H1 (cell line): ENCODE measurements around the gene TMEM164. TPM values are rescaled to one million over a fixed set of nuclear protein-coding genes. Genes with fewer than 3 reads are reported as not detected.

Experiments used
- CTCF ChIA-PET: fragments of 300-600 bp; sonication (Branson Sonifier 250); formaldehyde crosslinking; loops from one replicate; lab custom pipeline; 2021; ENCODE audit not compliant: partially characterized antibody; lab: Charles Lee
- POLR2A ChIA-PET: fragments of 300-600 bp; sonication (Branson Sonifier 250); formaldehyde crosslinking; loops from one replicate; lab custom pipeline; 2021; ENCODE audit warnings: inconsistent platforms; ENCODE audit not compliant: partially characterized antibody; lab: Charles Lee
- DNase-seq, 2 experiments: peaks; one replicate each; pipeline versions ENCODE4 v3.0.0 to v3.0.0-alpha.2; 2010 to 2022; ENCODE audit warnings: low spot score in 2 of 2, low read depth in 1 of 2, mixed read lengths in 1 of 2
- FAIRE-seq: peaks from 2 replicates; lab custom pipeline; 2011; peaks lifted over from hg19 to GRCh38; lab: Jason Lieb, UNC
- H2AFZ ChIP-seq: 2 replicates; pipeline ENCODE4 v1.8.1; 2012; ENCODE audit warnings: low read length, inconsistent platforms
- H2AK5ac ChIP-seq: 2 replicates; pipeline ENCODE4 v1.6.1; 2013; ENCODE audit warnings: low read depth, low read length
- H2BK120ac ChIP-seq: replicated peaks from 2 replicates; pipeline ENCODE3; 2013; ENCODE audit warnings: low read depth, low read length, inconsistent platforms
- H2BK12ac ChIP-seq: 2 replicates; pipeline ENCODE4 v1.6.1; 2013; ENCODE audit warnings: low read depth, low read length
- H2BK15ac ChIP-seq: 2 replicates; pipeline ENCODE4 v1.6.1; 2013; ENCODE audit warnings: low read length
- H2BK20ac ChIP-seq: 2 replicates; pipeline ENCODE4 v1.6.1; 2013; ENCODE audit warnings: low read length
- H2BK5ac ChIP-seq: 2 replicates; pipeline ENCODE4 v1.6.1; 2013; ENCODE audit warnings: low read depth, low read length
- H3K14ac ChIP-seq: 2 replicates; pipeline ENCODE4 v1.6.1; 2013; ENCODE audit warnings: inconsistent platforms; ENCODE audit not compliant: insufficient read length
- H3K18ac ChIP-seq: 2 replicates; pipeline ENCODE4 v1.6.1; 2013; ENCODE audit warnings: low read length; ENCODE audit errors: extremely low read depth
- H3K23ac ChIP-seq: 2 replicates; pipeline ENCODE4 v1.6.1; 2013; ENCODE audit warnings: inconsistent platforms; ENCODE audit not compliant: insufficient read length
- H3K23me2 ChIP-seq: 2 replicates; pipeline ENCODE4 v1.6.1; 2013; ENCODE audit warnings: low read depth, low read length
- H3K27ac ChIP-seq: 2 replicates; pipeline ENCODE4 v1.6.1; 2011; ENCODE audit warnings: low read depth, low read length, inconsistent platforms
- H3K27me3 ChIP-seq, 4 experiments: replicated peaks in 1 of 4; 1 replicate in 1 of 4; 2 replicates in 3 of 4; pipeline versions ENCODE4 v1.6.1 to v1.8.1; 2011 to 2013; ENCODE audit warnings: low read length in 3 of 4, mild to moderate bottlenecking in 3 of 4, inconsistent platforms in 2 of 4, mixed read lengths in 2 of 4, moderate library complexity in 1 of 4; ENCODE audit not compliant: control insufficient read depth in 3 of 4, insufficient read depth in 3 of 4; ENCODE audit errors: extremely low read depth in 1 of 4
- H3K36me3 ChIP-seq, 4 experiments: 2 replicates each; pipeline versions ENCODE4 v1.6.1 to v1.8.1; 2011 to 2013; ENCODE audit warnings: mild to moderate bottlenecking in 4 of 4, low read length in 3 of 4, moderate library complexity in 2 of 4, control low read depth in 1 of 4, inconsistent platforms in 1 of 4; ENCODE audit not compliant: insufficient read depth in 4 of 4, control insufficient read depth in 2 of 4
- H3K4ac ChIP-seq: replicated peaks from 2 replicates; pipeline ENCODE3; 2013; ENCODE audit warnings: low read length, low read depth, mixed read lengths, inconsistent platforms; ENCODE audit not compliant: insufficient read length
- H3K4me1 ChIP-seq, 4 experiments: replicated peaks in 1 of 4; 1 replicate in 1 of 4; 2 replicates in 3 of 4; pipeline versions ENCODE4 v1.6.1 to v1.8.1; 2011 to 2013; ENCODE audit warnings: low read length in 3 of 4, inconsistent platforms in 2 of 4, mixed read lengths in 1 of 4; ENCODE audit not compliant: insufficient read depth in 4 of 4, control insufficient read depth in 3 of 4
- H3K4me2 ChIP-seq, 2 experiments: 2 replicates each; pipeline versions ENCODE4 v1.6.1 to v1.8.1; 2011 to 2013; ENCODE audit warnings: low read depth in 2 of 2, low read length in 2 of 2, control low read depth in 1 of 2, inconsistent platforms in 1 of 2, mild to moderate bottlenecking in 1 of 2; ENCODE audit not compliant: insufficient read depth in 1 of 2
- H3K4me3 ChIP-seq, 4 experiments: fragments of 200-600, 300-600 bp in 1 of 4; sonication (generic), shearing (Covaris generic), sonication (Bioruptor Twin) in 1 of 4; 2 replicates each; pipeline versions ENCODE4 v1.5.1 to v1.8.1; 2011 to 2016; ENCODE audit warnings: low read length in 4 of 4, low read depth in 3 of 4, control low read depth in 2 of 4, inconsistent platforms in 2 of 4, mild to moderate bottlenecking in 2 of 4, mixed read lengths in 1 of 4, moderate library complexity in 1 of 4; ENCODE audit not compliant: insufficient read depth in 2 of 4; ENCODE audit errors: extremely low read depth in 1 of 4
- H3K56ac ChIP-seq: replicated peaks from 2 replicates; pipeline ENCODE3; 2013; ENCODE audit warnings: low read depth, mild to moderate bottlenecking, mixed read lengths, low read length, inconsistent platforms; ENCODE audit not compliant: insufficient read length
- H3K79me1 ChIP-seq: 2 replicates; pipeline ENCODE4 v1.6.1; 2013; ENCODE audit warnings: low read depth, low read length, control low read depth
- H3K79me2 ChIP-seq, 2 experiments: 2 replicates each; pipeline versions ENCODE4 v1.6.1 to v1.8.1; 2012 to 2013; ENCODE audit warnings: low read length in 2 of 2, mild to moderate bottlenecking in 2 of 2, inconsistent platforms in 1 of 2; ENCODE audit not compliant: insufficient read depth in 2 of 2, control insufficient read depth in 1 of 2
- H3K9ac ChIP-seq, 4 experiments: replicated peaks in 1 of 4; 1 replicate in 1 of 4; 2 replicates in 3 of 4; pipeline versions ENCODE4 v1.6.1 to v1.8.1; 2011 to 2013; ENCODE audit warnings: low read depth in 3 of 4, low read length in 3 of 4, control low read depth in 2 of 4, mild to moderate bottlenecking in 2 of 4, moderate library complexity in 2 of 4, inconsistent platforms in 1 of 4; ENCODE audit errors: extremely low read depth in 1 of 4
- H3K9me3 ChIP-seq, 2 experiments: 2 replicates each; pipeline versions ENCODE4 v1.6.1 to v1.8.1; 2012 to 2013; ENCODE audit warnings: mild to moderate bottlenecking in 2 of 2, moderate library complexity in 2 of 2, control low read depth in 1 of 2, inconsistent platforms in 1 of 2, low read depth in 1 of 2, low read length in 1 of 2, mixed read lengths in 1 of 2; ENCODE audit not compliant: insufficient read depth in 2 of 2
- H4K20me1 ChIP-seq, 2 experiments: replicated peaks in 1 of 2; 2 replicates each; pipeline versions ENCODE3 to v1.8.1; 2011 to 2013; ENCODE audit warnings: inconsistent platforms in 2 of 2, low read length in 2 of 2, mild to moderate bottlenecking in 1 of 2; ENCODE audit not compliant: insufficient read depth in 2 of 2, control insufficient read depth in 1 of 2
- H4K5ac ChIP-seq: 2 replicates; pipeline ENCODE4 v1.6.1; 2013; ENCODE audit warnings: low read length, low read depth, mixed read lengths, inconsistent platforms; ENCODE audit not compliant: insufficient read length
- H4K8ac ChIP-seq: 2 replicates; pipeline ENCODE4 v1.8.0; 2013; ENCODE audit warnings: mild to moderate bottlenecking, moderate library complexity, low read length, inconsistent platforms; ENCODE audit not compliant: insufficient read depth; ENCODE audit errors: extremely low read depth
- H4K91ac ChIP-seq: replicated peaks from 2 replicates; pipeline ENCODE3; 2013; ENCODE audit warnings: low read length, mixed read lengths, inconsistent platforms; ENCODE audit not compliant: insufficient read length
- BRCA1 ChIP-seq: IDR thresholded peaks from 2 replicates; pipeline ENCODE4 v1.6.1; 2012; ENCODE audit warnings: low read depth, low read length, improper control_type of control experiment
- HDAC6 ChIP-seq: IDR thresholded peaks from one replicate; pipeline ENCODE4 v1.7.1; 2012; ENCODE audit warnings: low read depth, mild to moderate bottlenecking, inconsistent platforms, low read length, moderate library complexity
- POU5F1 ChIP-seq: IDR thresholded peaks from 2 replicates; pipeline ENCODE4 v1.6.1; 2011; ENCODE audit warnings: low read depth, mild to moderate bottlenecking, low read length, moderate library complexity
- TEAD4 ChIP-seq: IDR thresholded peaks from 2 replicates; pipeline ENCODE4 v1.6.1; 2012; ENCODE audit warnings: low read depth, low read length, inconsistent platforms, mixed read lengths
- WGBS, 2 experiments: shearing (Covaris generic) in 1 of 2; methylation state at CpG; one replicate each; pipeline versions ENCODE4 v1.1.6 to v1.1.7; 2013 to 2015; ENCODE audit warnings: low lambda C conversion rate in 2 of 2, mixed read lengths in 2 of 2, inconsistent platforms in 1 of 2, low coverage in 1 of 2, missing lambda C conversion rate in 1 of 2; ENCODE audit not compliant: insufficient replicate concordance in 2 of 2, insufficient coverage in 1 of 2, insufficient read length in 1 of 2; ENCODE audit errors: extremely low coverage in 1 of 2, missing lambda C conversion rate in 1 of 2; 5-methylcytosine and 5-hydroxymethylcytosine counted together
- polyA plus RNA-seq, 7 experiments: library from polyadenylated mRNA; depleted of rRNA in 3 of 7; stranded (reverse) in 5 of 7; unstranded in 2 of 7; fragments of >200 nt in 5 of 7; fragments of 200-250 nt in 2 of 7; gene quantifications; 1 replicate in 5 of 7; 2 replicates in 1 of 7; 4 replicates in 1 of 7; pipeline versions ENCODE4 v1.2.1 to v1.2.3, GENCODE V29; 2011 to 2013; ENCODE audit warnings: missing spikeins in 2 of 7, mixed read lengths in 2 of 7
- total RNA-seq: library from RNA; stranded (reverse); fragmentation: NEBNext Ultra II Directional; extraction: Animal tissue kit (Norgen Biotek cat#: 25700); gene quantifications from 2 replicates; pipeline ENCODE4 v1.2.1, GENCODE V29; 2021

Gene TMEM164
- total and polyA plus RNA-seq, 2 of the 8 experiments (the other 6 are each of a cell fraction or from before 2014, with no cell fraction given): 7.3 to 14.8 TPM

GRCh38 chrX:110026099-110026844 lies 23.4 kb downstream of the TMEM164 start:
- Histone ChIP-seq H3K9ac (no peak overlapping the region), H3K9me3 (no peaks in the 10 kb centered on the region)
- CTCF ChIA-PET: interaction anchor here (1.0 to 1.3 kb wide), 4 partner anchors 9 to 120 kb away, joined by 3 to 4 read pairs (median 4); no protein-coding TSS in a partner anchor
- TF ChIP-seq POU5F1 (0 out of 2 replicates have a peak, but pooled peaks have one; percentile 45), BRCA1 (no peak), HDAC6 (no peak), TEAD4 (0 out of 2 replicates have a peak, but pooled peaks have one; percentile 9)
- TF ChIP-seq, all 59 proteins: peak for 2
- Histone ChIP-seq H3K4me2 (peak overlapping the region in 1 of 2 experiments; percentile 21; a peak in 1 of 4 replicates), H4K91ac (no peak overlapping the region), H3K4me1 (peaks cover 0 to 3% (median 3%) of the 10 kb centered on the region in 4 experiments; a peak in 3 of 7 replicates), H2BK12ac (no peak overlapping the region), H3K36me3 (no peaks in the 10 kb centered on the region; a peak in 1 of 8 replicates), H2BK15ac (no peak overlapping the region), H3K56ac (no peak overlapping the region), H3K4me3 (no peak overlapping the region), H3K79me1 (no peaks in the 10 kb centered on the region), H2BK20ac (no peak overlapping the region), H3K23ac (no peak overlapping the region), H2AK5ac (no peak overlapping the region), H3K27me3 (no peaks in the 10 kb centered on the region), H3K27ac (no peak overlapping the region), H2BK120ac (no peak overlapping the region), H3K18ac (no peak overlapping the region), H3K4ac (no peak overlapping the region), H4K20me1 (no peaks in the 10 kb centered on the region), H2BK5ac (no peak overlapping the region), H3K23me2 (no peaks in the 10 kb centered on the region), H2AFZ (no peak overlapping the region), H3K79me2 (no peaks in the 10 kb centered on the region), H3K14ac (no peak overlapping the region), H4K5ac (no peak overlapping the region), H4K8ac (no peak overlapping the region)
- FAIRE-seq: no peak
- WGBS, 2 experiments: 82% methylated on average over 9 of the region's 9 CpGs; no CpG with 5 or more reads in 1 of the 2 experiments
- POLR2A ChIA-PET: no interaction called here
- no peak for DNase-seq
